GM19467 (cell line): ENCODE measurements around the gene FAM151A.

Experiments used
- ATAC-seq: cut with Tn5 transposase; IDR thresholded peaks from one replicate; pipeline ENCODE4 v1.9.1; 2021; ENCODE audit warnings: mild to moderate bottlenecking, moderate library complexity; ENCODE audit not compliant: unreplicated experiment

FAM151A gene

GRCh38 chr1:54581621-54582035 is 41.7 kb downstream of the FAM151A start:
- no peak for ATAC-seq

GRCh38 chr1:54580856-54581550 is 42.3 kb downstream of the FAM151A start:
- no peak for ATAC-seq

- no peak for ATAC-seq
Observed at GRCh38 chr1:54579337-54579781, 44.0 kb downstream of the FAM151A start.

GRCh38 chr1:54577612-54578011 is 45.7 kb downstream of the FAM151A start:
- no peak for ATAC-seq

DNA sequence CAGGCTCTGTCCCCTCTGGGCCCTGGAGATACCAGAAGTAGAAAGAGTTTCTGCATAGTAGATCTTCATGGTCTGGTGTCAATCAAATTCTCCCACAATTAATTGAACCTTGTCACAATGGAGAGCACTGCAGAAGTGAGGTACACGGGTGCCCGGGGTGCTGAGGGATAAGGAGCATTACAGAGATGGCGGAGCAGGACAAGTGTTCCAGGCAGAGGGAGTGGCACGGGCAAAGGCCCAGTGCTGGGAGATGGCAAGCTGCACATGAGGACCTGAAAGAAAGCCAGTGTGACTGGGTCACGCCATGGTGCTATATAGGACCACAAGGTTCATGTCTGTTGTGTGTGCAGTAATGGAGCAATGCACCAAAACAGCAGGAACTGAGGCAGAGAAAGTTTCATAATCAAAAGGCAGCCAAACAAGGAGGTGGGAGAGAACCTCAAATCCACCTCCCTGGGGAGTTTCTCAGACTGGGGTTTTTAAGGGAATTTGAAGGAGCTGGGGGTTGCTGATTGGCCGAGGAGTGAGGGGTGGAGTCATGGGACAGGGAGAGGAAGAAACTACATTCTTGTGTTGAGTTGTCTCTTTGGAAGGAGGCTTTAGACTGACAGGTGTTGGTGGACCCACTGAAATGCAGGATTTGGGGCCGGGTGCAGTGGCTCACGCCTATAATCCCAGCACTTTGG is 47.6 kb downstream of the FAM151A start:
- no peak for ATAC-seq

DNA sequence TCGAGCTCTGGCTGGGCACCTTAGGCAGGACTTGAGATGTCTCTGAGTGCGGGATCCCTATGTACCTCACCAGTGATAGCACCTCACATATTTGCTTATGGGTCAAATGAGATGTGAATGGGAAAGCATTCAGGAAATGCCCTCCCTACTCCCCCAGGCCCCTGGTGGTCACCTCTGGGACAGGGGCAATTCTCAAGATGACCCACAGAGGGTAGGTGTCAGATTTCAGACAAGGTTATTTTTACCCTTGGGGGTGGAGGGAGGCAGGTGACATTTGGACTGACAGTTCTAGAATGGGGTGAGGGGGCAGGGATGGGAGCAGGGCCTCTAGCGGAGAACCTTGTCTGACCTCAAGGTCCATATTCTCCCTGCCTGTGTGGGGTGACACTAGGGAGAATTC is 48.2 kb downstream of the FAM151A start:
- ATAC-seq: no peak

- ATAC-seq: no peak
Observed at GRCh38 chr1:54574158-54574778, 49.1 kb downstream of the FAM151A start.

GRCh38 chr1:54572542-54572850 is 50.8 kb downstream of the FAM151A start:
- ATAC-seq: no peak

DNA sequence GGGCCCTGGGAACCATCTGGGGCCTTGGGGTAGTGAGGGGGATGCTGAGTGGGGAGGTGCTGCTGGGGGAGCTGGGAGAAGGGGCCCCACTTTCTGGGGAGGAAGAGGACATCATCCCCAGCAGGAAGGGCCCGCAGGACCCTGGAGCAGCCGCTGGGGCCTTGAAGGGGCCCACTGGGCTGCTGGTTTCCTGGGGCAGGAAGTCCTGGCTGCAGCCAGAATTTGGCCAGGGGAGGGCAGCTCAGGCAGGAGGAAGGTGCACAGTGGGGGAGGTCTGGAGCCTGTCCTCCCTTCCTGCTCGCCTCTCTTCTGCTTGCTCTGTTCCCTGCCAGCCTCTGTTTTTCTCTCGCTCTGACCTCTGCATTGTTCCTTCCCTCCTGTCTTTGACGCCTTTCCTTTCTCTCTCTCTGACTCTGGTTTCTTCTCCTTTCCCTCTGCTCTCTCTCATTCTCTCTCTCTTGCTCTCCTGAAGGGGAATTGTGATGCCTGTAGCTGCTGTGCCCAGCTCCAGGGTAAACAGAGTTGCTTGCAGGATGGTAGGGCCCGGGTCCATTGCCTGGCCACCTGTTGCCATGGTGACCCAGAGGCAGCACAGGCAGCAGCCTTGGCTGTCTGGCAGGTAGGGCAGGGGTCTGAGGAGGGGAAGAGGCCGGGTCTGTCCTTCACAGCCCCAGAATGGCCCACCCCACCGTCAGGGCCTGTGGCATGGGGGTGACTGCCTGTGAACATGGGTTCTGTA is 51.4 kb downstream of the FAM151A start:
- no peak for ATAC-seq

- ATAC-seq: no peak
Observed at GRCh38 chr1:54571326-54571725, 52.0 kb downstream of the FAM151A start.

- no peak for ATAC-seq
Observed at GRCh38 chr1:54570161-54570560, 53.2 kb downstream of the FAM151A start.

DNA sequence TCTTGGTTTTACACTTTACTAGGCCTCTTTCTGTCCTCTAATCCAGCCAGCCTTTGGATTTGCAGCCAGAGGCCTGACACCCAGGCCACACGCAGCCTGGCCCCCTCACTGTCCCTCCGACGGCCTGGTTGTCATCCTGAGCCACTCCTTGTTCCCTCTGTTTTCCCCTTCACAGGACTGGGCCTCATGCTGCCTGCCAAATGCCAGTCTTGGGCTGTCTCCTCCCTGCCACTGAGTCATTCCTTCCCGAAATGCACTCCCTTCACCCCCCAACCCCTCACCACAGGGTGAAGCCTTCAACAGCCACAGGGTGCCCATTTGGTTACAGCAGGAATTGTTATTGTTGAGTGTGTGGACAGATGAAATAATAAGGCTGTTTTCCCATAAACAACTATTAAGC is 54.0 kb downstream of the FAM151A start:
- ATAC-seq: no peak

- ATAC-seq: no peak
Observed at GRCh38 chr1:54567961-54568360, 55.4 kb downstream of the FAM151A start.

GRCh38 chr1:54566438-54567141 is 56.7 kb downstream of the FAM151A start:
- ATAC-seq: no peak

DNA sequence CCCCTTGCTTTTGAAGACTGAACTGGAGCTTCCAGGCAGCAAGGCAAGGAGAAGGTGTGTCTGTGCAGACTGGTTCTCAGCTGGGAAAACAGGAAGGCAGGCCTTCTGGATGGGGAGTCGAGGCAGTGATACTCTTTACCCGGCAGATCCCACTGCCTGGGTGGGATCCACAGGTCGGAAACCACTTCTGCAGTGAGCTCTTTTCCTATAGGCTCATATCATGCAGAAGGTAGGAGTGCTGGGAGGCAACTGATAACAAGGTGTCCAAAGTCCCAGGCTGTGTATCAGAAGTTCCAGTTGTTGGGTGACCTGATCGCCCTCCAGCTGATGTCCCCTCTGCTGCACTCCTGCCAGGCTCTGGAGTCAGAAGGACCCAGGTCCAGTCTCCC is 58.2 kb downstream of the FAM151A start:
- ATAC-seq: no peak

GRCh38 chr1:54564312-54565112 is 58.8 kb downstream of the FAM151A start:
- ATAC-seq: no peak

- ATAC-seq: no peak
Observed at GRCh38 chr1:54559771-54560231, 63.5 kb downstream of the FAM151A start.
